Esophagus muscularis mucosa (tissue), 4 donors: ENCODE results near the gene SDCBP2.

Experiments used
- EP300 ChIP-seq: sonication (generic); formaldehyde crosslinking; IDR thresholded peaks from one replicate; pipeline ENCODE4 v1.6.1; 2017; ENCODE audit warnings: antibody characterized with exemption
- POLR2A ChIP-seq: fragments of 450-650 bp; IDR thresholded peaks from one replicate; pipeline ENCODE4 v1.6.1; 2017; ENCODE audit warnings: antibody characterized with exemption, moderate library complexity, mild to moderate bottlenecking, low read depth
- POLR2AphosphoS5 ChIP-seq, 2 donors: sonication (generic); formaldehyde crosslinking; IDR thresholded peaks; one replicate each; pipeline ENCODE4 v1.6.1; 2017; ENCODE audit warnings: antibody characterized with exemption in 2 of 2
- TF ChIP-seq, protein P1 (sequence below), 3 experiments: fragments of 200-600 bp in 2 of 3; fragments of 450-650 bp in 1 of 3; sonication (generic) in 2 of 3; IDR thresholded peaks; one replicate each; pipeline ENCODE4 v1.5.1; 2017 to 2019; ENCODE audit warnings: antibody characterized with exemption in 3 of 3, mild to moderate bottlenecking in 2 of 3, moderate library complexity in 1 of 3

DNA sequence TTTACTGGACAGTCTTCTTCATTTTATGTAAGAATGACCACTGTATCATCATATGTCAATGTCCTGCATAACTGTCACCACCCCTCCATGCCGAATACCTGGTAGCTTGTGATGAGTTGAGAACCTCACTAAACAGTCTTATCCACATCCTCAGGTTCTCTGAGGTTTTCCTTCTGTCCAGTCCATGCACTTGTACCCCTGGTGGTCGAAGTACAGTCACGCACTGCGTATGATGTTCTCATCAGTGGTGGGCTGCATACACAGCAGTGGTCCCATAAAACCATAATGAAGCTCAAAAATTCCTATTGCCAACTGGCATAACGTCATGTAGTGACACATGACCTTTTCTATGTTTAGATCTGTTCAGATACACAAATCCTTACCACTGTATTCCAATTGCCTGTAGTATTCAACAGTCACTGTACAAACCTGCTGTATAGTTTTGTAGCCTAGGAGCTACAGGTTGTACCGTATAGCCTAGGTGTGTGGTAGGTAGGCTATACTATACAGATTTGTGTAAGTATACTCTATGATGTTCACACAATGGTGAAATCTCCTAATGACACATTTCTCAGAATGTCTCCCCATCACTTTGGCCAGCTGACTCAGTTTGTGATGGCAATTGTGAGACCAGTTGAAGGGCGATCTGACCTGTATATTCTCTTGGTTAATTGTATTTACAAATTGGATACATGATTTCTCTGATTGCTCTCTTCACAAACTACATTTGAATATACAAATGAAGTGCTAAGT, 31.3 kb upstream of the SDCBP2 start:
- TF ChIP-seq, protein P1, sequence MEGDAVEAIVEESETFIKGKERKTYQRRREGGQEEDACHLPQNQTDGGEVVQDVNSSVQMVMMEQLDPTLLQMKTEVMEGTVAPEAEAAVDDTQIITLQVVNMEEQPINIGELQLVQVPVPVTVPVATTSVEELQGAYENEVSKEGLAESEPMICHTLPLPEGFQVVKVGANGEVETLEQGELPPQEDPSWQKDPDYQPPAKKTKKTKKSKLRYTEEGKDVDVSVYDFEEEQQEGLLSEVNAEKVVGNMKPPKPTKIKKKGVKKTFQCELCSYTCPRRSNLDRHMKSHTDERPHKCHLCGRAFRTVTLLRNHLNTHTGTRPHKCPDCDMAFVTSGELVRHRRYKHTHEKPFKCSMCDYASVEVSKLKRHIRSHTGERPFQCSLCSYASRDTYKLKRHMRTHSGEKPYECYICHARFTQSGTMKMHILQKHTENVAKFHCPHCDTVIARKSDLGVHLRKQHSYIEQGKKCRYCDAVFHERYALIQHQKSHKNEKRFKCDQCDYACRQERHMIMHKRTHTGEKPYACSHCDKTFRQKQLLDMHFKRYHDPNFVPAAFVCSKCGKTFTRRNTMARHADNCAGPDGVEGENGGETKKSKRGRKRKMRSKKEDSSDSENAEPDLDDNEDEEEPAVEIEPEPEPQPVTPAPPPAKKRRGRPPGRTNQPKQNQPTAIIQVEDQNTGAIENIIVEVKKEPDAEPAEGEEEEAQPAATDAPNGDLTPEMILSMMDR (IDR thresholded peaks at IDR 0.05), result no peak
- TF ChIP-seq POLR2AphosphoS5 (IDR thresholded peaks at IDR 0.05) (no peak), POLR2A (no peak), EP300 (no peak)
